Forelimb muscle (tissue), 1 donor: ENCODE results near the gene UMODL1. TPM values are rescaled to one million over a fixed set of nuclear protein-coding genes. Genes with fewer than 3 reads are reported as not detected.

Experiments used
- DNase-seq: peaks from one replicate; pipeline ENCODE4 v3.0.0-alpha.2; 2013; ENCODE audit warnings: low read depth
- polyA plus RNA-seq: library from polyadenylated mRNA; unstranded; fragments of 120-200 nt; gene quantifications from one replicate; pipeline ENCODE4 v1.2.1, GENCODE V29; 2013; ENCODE audit not compliant: insufficient read length

The UMODL1 gene, protein sequence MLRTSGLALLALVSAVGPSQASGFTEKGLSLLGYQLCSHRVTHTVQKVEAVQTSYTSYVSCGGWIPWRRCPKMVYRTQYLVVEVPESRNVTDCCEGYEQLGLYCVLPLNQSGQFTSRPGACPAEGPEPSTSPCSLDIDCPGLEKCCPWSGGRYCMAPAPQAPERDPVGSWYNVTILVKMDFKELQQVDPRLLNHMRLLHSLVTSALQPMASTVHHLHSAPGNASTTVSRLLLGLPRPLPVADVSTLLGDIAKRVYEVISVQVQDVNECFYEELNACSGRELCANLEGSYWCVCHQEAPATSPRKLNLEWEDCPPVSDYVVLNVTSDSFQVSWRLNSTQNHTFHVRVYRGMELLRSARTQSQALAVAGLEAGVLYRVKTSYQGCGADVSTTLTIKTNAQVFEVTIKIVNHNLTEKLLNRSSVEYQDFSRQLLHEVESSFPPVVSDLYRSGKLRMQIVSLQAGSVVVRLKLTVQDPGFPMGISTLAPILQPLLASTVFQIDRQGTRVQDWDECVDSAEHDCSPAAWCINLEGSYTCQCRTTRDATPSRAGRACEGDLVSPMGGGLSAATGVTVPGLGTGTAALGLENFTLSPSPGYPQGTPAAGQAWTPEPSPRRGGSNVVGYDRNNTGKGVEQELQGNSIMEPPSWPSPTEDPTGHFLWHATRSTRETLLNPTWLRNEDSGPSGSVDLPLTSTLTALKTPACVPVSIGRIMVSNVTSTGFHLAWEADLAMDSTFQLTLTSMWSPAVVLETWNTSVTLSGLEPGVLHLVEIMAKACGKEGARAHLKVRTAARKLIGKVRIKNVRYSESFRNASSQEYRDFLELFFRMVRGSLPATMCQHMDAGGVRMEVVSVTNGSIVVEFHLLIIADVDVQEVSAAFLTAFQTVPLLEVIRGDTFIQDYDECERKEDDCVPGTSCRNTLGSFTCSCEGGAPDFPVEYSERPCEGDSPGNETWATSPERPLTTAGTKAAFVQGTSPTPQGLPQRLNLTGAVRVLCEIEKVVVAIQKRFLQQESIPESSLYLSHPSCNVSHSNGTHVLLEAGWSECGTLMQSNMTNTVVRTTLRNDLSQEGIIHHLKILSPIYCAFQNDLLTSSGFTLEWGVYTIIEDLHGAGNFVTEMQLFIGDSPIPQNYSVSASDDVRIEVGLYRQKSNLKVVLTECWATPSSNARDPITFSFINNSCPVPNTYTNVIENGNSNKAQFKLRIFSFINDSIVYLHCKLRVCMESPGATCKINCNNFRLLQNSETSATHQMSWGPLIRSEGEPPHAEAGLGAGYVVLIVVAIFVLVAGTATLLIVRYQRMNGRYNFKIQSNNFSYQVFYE
- polyA plus RNA-seq: not detected

- no peak for DNase-seq
Observed at GRCh38 chr21:42071146-42071737, at the start of gene UMODL1. UMODL1 (plus strand) TSS chr21:42071317; CDS start chr21:42071317, 0 bp downstream.

GRCh38 chr21:42021371-42022090 lies 49.6 kb upstream of the UMODL1 start:
- DNase-seq: no peak

- DNase-seq: no peak
Observed at GRCh38 chr21:42022091-42022430, 49.1 kb upstream of the UMODL1 start.

- no peak for DNase-seq
Observed at GRCh38 chr21:42022906-42023305, 48.2 kb upstream of the UMODL1 start.

- no peak for DNase-seq
Observed at GRCh38 chr21:42025376-42026081, 45.6 kb upstream of the UMODL1 start.

DNA sequence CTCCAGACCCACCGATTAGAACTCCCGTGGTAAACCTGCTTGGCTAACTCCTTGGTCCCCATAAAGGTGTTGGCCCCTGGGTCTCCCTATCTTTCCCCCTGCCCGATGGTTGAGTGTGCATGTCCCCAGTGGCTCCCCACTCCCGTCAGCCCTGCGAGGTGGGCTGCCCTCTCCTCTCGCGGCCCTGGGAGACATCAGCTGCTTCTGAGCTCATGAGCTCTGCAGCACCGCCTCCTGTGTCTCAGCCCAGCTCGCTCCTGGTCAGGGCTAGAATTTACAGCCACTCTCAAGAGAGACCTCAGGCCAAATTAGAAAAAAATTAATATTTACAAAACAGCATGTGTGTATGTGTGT lies 45.1 kb upstream of the UMODL1 start:
- DNase-seq: no peak

GRCh38 chr21:42027085-42027821 lies 43.9 kb upstream of the UMODL1 start:
- DNase-seq: no peak

DNA sequence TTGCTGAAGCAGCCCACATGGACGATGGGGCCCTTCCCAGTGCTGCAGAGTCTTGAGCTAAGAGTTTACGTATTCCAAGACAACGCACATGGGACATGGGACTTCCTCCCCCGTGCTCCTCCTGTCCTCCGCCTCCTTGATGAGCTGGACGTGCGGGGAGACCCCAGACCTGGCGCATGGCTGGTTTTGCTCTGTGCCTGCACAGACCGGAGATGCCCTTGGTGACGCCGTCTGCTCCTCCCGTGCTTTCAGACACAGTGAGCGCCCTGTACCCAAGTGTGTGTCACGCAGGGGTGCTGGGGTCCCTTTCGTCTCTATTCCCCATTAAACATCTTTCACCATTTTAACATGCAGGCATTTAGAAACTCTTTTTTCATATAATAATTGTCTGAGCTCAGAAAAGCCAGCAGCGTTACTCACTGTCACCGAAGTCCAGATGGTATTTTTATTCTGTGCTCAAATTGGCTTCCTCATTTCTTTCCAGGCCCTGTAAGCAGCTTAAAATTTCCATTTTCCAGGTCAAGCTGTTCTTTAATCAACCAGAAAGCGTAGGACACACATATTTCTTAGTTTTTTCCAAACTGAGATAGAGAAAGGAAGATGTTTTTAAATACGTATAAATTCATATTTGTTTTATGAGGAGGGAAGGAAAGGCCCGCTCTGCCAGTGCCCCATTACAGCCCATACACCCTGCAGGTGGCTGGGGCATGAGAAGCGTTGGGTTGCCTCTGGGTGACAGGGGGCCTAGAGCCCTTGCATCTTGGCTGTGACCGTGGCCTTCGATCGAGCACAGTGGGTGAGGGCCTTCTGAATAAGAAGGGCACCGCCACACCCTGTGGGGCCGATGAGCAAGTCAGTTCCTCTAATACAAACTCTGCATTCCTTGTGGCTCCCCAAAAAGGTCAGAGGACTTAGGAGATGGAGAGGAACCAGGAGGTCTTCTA lies 43.0 kb upstream of the UMODL1 start:
- DNase-seq: no peak

- DNase-seq: no peak
Observed at GRCh38 chr21:42028766-42029425, 42.2 kb upstream of the UMODL1 start.

DNA sequence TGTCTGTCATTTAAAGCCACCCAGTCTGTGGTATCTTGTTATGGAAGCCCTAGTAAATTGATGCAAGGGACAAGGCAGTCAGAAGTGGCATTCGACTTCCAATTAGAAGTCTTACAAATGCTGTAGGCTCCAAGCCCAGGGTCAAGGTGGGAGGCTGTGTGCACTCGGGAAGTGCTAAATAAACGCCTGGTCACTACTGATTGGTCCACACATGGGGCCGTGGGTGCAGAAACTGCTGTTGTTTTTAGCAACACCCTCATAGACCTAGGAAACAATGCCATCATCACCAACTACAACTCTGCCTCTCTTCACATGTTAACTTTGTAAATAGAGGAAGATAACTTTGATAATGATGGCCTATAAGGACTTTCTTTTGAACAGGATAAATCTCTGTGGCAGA lies 40.8 kb upstream of the UMODL1 start:
- DNase-seq: no peak

- DNase-seq: no peak
Observed at GRCh38 chr21:42031241-42031640, 39.9 kb upstream of the UMODL1 start.

DNA sequence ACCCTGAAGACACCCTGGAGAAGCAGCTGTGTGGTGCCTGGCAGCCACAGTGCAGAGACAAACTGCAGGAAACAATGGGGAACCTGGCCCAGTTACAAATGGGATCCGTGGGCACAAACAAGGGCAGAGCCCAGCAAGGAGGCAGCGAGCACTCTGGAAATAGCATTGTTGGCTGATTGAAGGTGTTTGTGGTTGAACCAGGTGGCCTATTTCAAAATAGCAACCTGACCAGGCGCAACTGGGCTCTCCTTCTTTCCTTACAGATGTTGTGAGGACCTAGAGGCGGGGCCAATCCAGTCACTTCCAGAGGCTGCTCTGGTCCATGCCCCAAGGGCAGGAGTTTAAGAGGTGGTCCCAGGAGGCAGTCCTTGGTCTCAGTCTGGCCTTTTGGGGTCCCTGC lies 39.3 kb upstream of the UMODL1 start:
- DNase-seq: no peak

DNA sequence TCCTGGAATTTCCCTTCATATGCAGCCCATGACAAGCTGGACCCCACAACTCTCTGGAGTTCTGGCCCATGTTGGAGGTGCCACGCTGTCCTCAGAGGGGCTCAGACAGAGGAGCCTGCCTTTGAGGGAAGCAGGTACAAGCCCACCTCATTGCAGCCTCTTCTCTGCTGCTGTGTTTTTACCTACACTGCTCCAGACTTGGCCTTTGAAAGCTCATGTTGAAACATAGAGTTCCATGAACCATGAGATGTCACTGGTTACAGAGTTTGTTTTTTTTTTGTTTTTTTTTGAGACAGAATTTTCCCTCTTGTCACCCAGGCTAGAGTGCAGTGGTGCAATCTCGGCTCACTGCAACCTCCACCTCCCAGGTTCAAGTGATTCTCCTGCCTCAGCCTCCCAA lies 38.9 kb upstream of the UMODL1 start:
- DNase-seq: no peak

DNA sequence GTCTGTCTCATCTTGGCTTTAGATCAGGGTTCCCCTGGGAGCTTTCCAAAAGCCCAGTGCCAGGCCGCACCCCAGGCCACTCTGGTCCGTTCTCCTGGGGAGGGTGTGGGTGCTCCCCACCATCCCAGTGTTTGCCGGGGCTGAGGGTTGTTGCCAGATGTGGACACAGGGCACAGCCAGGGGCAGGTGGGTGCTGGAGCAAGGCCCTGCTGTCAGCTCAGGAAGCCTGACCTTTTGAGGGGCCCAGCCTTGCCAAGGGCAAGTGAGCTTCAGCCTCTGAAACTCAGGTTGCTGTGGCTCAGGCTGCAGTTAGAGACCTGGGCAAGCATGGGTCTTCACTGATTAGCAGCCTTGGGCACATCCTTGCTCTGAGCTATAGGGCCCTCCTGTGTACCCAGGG lies 38.1 kb upstream of the UMODL1 start:
- DNase-seq: no peak

DNA sequence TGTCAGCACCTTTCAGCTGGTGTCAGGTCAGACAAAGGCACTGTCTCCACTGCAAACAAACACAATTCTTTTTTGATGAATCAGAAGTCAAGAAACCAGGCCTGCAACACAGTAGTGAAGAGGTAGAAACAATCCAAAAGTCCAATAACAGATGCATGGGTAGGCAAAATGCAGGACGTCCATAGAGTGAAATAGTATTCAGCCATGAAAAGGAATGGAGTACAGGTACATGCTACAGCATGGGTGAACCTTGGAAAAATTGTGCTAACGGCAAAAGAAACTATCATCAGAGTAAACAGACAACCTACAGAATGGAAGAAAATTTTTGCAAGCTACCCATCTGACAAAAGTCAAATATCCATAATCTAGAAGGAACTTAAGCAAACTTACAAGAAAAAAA lies 34.8 kb upstream of the UMODL1 start:
- no peak for DNase-seq

- DNase-seq: no peak
Observed at GRCh38 chr21:42037516-42037915, 33.6 kb upstream of the UMODL1 start.

GRCh38 chr21:42037943-42038342 lies 33.2 kb upstream of the UMODL1 start:
- no peak for DNase-seq

DNA sequence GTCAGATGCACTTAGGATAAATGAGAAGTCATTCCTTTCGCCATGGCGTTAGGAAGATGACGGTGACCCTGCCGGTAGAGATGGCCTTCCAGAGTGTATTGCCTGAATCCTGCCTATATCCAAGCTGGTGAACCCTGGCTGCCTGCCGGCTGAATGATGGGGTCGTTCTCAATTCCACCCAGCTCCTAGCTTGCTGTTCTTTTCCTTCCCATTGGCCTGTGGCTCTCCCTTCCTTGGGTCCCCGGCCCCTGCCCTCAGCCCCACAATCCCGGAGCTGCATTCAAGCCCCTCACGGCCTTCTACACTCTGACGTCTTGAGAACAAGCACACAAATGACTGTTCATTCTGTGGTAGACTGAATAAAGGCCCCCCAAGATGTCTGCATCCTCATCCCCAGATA lies 32.7 kb upstream of the UMODL1 start:
- no peak for DNase-seq
